ENCODE measurements around the gene PPAN.
A peak's percentile ranks its signal among the peaks of the same experiment; 100 is the strongest.

The PPAN gene

DNA sequence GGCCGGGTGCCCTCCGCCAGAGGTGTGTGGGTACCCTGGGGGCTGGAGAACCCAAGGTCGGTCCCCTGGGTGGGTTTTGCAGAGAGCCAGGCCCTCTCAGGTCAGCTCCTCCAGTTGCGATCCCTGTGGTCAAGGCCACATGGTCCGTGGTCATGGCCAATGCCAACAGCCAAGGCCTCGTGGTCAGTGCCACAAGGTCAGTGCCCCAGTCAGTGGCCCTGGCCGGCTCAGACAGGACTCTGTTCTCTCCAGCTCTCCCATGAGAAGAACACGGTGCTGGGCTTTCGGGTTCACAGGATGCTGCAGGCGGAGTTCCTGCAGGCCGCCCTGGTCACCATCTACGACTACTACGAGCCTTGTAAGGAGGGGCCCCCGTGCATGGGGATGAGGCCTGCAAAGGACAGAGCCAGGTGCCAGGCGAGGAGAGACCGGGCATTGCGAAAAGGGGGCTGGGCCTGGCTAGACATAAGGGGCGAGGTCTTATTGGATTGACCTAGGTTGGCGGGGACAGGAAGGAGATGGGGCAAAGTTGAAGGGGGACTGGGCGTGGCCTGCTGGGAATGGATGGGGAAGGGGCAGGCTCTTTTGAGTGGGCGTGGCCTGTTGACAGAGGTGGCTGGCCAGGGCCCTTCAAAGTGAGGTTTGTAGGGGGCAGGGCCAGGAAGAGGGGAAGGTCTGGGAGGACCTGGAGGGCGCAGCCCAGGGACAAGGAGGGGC, 35.3 kb upstream of the PPAN start:
- POLR2A ChIA-PET = interaction anchor here (0.7 kb wide), 1 partner anchor 25 kb away, joined by 3 read pairs; no protein-coding TSS in a partner anchor
- no peak for DNase-seq (ENCODE audit: extremely low spot score)
- CTCF ChIA-PET = no interaction called here
- no peak for TF ChIP-seq FOXA1 (IDR thresholded peaks at IDR 0.05)
- TF ChIP-seq L3MBTL2 (conservative IDR thresholded peaks at IDR 0.05) = no peak
- no peak for TF ChIP-seq CTBP1 (IDR thresholded peaks at IDR 0.05; ENCODE audit: borderline replicate concordance)
- TF ChIP-seq ARNT (IDR thresholded peaks at IDR 0.05) = no peak
- TF ChIP-seq ELF4 (IDR thresholded peaks at IDR 0.05) = no peak
- no peak for TF ChIP-seq SP1 (IDR thresholded peaks at IDR 0.05)
- TF ChIP-seq FOXM1 (IDR thresholded peaks at IDR 0.05; ENCODE audit: borderline replicate concordance) = no peak
- no peak for TF ChIP-seq SUZ12 (IDR thresholded peaks at IDR 0.05)
- TF ChIP-seq NFRKB (IDR thresholded peaks at IDR 0.05) = no peak
- TF ChIP-seq, protein P1, sequence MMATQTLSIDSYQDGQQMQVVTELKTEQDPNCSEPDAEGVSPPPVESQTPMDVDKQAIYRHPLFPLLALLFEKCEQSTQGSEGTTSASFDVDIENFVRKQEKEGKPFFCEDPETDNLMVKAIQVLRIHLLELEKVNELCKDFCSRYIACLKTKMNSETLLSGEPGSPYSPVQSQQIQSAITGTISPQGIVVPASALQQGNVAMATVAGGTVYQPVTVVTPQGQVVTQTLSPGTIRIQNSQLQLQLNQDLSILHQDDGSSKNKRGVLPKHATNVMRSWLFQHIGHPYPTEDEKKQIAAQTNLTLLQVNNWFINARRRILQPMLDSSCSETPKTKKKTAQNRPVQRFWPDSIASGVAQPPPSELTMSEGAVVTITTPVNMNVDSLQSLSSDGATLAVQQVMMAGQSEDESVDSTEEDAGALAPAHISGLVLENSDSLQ (IDR thresholded peaks at IDR 0.05) = no peak
- no peak for TF ChIP-seq HDGF (IDR thresholded peaks at IDR 0.05; ENCODE audit: borderline replicate concordance)
- no peak for TF ChIP-seq BHLHE40 (IDR thresholded peaks at IDR 0.05; ENCODE audit: borderline replicate concordance)
- TF ChIP-seq FOXK2 (IDR thresholded peaks at IDR 0.05) = no peak
- TF ChIP-seq TARDBP (IDR thresholded peaks at IDR 0.05) = no peak
- TF ChIP-seq ZNF384 (IDR thresholded peaks at IDR 0.05) = no peak
- TF ChIP-seq LEF1 (IDR thresholded peaks at IDR 0.05; ENCODE audit: borderline replicate concordance) = no peak

DNA sequence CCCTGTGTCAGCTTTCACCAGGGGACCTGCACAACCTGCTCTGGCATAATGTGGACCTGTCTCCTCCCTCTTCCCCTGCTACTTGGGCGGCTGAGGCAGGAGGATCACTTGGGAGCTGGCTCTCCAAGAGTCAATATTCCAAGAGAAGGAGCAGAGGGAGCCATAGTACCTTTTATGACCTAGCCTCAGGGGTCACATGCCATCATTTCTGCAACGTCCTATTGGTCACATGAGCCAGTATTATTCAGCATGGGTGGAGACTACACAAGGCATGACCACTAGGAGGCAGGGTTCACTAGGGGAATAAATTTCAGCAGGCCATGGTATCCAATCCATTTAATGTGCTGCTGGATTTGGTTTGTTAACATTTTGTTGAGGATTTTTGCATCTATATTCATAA, 32.0 kb upstream of the PPAN start:
- DNase-seq (ENCODE audit: extremely low spot score) = peak; percentile 42
- ChIA-PET POLR2A (no interaction called here), CTCF (no interaction called here)
- TF ChIP-seq BHLHE40 (IDR thresholded peaks at IDR 0.05; ENCODE audit: borderline replicate concordance) = no peak
- TF ChIP-seq, protein P1 (IDR thresholded peaks at IDR 0.05) = no peak
- 0 out of 2 replicates have a peak, but pooled peaks have one; percentile 12 for TF ChIP-seq L3MBTL2 (conservative IDR thresholded peaks at IDR 0.05)
- no peak for TF ChIP-seq ELF4 (IDR thresholded peaks at IDR 0.05)
- no peak for TF ChIP-seq FOXA1 (IDR thresholded peaks at IDR 0.05)
- no peak for TF ChIP-seq TARDBP (IDR thresholded peaks at IDR 0.05)

DNA sequence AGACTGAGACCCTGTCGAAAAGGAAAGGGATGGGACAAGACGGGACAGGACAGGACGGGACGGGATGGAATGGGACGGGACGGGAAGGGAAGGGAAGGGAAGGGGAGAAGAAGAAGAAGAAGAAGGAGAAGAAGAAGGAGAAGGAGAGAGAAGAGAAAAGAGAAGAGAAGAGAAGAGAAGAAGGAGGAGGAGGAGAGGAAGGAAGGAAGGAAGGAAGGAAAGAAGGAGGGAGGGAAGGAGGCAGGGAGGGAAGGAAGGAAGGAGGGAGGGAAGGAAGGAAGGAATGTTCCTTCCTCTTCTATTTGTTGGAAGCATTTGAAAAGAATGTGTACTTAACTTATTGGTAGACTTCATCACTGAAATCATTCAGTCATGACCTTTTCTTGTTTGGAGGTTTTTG, 29.6 kb upstream of the PPAN start:
- ChIA-PET POLR2A (no interaction called here), CTCF (no interaction called here)
- TF ChIP-seq SP1 (IDR thresholded peaks at IDR 0.05) (no peak), ARNT (IDR thresholded peaks at IDR 0.05) (no peak), ZNF384 (IDR thresholded peaks at IDR 0.05) (no peak), HDGF (IDR thresholded peaks at IDR 0.05; ENCODE audit: borderline replicate concordance) (no peak), FOXA1 (IDR thresholded peaks at IDR 0.05) (no peak), NFRKB (IDR thresholded peaks at IDR 0.05) (no peak), LEF1 (IDR thresholded peaks at IDR 0.05; ENCODE audit: borderline replicate concordance) (no peak), CTBP1 (IDR thresholded peaks at IDR 0.05; ENCODE audit: borderline replicate concordance) (no peak), FOXM1 (IDR thresholded peaks at IDR 0.05; ENCODE audit: borderline replicate concordance) (no peak)
- no peak for DNase-seq (ENCODE audit: extremely low spot score)

DNA sequence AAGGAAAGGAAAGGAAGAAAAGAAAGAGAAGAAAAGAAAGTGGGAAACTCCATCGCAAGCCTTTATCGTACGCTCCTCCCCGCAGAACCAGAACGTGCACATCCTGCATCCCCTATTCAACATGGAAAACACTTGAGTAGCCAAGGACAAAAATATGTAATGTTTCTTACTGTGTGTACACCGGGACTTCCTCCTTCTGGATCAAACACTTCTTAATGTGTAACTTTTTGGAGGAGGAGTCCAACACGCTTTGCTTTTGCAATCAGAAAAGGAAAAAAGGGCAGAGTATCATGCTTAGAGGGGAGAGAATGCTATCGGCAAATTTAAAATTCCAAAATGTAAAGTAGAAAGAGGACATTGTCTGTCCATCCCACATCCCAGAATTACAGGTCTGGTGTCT, 27.8 kb upstream of the PPAN start:
- DNase-seq (ENCODE audit: extremely low spot score) = no peak
- TF ChIP-seq CTBP1 (IDR thresholded peaks at IDR 0.05; ENCODE audit: borderline replicate concordance) (no peak), L3MBTL2 (conservative IDR thresholded peaks at IDR 0.05) (no peak), TARDBP (IDR thresholded peaks at IDR 0.05) (no peak), NFRKB (IDR thresholded peaks at IDR 0.05) (no peak), BHLHE40 (IDR thresholded peaks at IDR 0.05; ENCODE audit: borderline replicate concordance) (no peak), FOXM1 (IDR thresholded peaks at IDR 0.05; ENCODE audit: borderline replicate concordance) (no peak), SUZ12 (IDR thresholded peaks at IDR 0.05) (no peak)
- ChIA-PET POLR2A (no interaction called here), CTCF (no interaction called here)

DNA sequence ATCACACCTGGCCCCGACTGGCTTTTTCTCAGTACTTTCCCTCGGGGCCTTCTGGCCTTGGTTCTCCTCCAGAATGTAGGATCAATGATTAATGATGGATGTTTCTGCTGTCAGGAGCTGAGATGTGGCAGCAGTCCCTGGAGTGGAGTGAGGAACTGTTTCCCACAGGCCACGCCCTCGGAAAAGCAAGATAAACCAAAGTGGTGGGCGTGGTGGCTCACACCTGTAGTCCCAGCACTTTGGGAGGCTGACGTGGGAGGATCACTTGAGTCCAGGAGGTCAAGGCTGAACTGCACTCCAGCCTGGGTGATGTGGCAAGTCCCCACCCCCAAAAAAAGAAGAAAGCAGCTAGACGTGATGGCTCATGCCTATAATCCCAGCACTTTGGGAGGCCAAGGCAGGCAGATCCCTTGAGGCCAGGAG, 27.1 kb upstream of the PPAN start:
- no peak for DNase-seq (ENCODE audit: extremely low spot score)
- POLR2A ChIA-PET = interaction anchor here (0.7 kb wide), 1 partner anchor 45 kb away, joined by 3 read pairs; no protein-coding TSS in a partner anchor
- TF ChIP-seq TARDBP (IDR thresholded peaks at IDR 0.05) (no peak), SP1 (IDR thresholded peaks at IDR 0.05) (no peak)
- CTCF ChIA-PET = no interaction called here

DNA sequence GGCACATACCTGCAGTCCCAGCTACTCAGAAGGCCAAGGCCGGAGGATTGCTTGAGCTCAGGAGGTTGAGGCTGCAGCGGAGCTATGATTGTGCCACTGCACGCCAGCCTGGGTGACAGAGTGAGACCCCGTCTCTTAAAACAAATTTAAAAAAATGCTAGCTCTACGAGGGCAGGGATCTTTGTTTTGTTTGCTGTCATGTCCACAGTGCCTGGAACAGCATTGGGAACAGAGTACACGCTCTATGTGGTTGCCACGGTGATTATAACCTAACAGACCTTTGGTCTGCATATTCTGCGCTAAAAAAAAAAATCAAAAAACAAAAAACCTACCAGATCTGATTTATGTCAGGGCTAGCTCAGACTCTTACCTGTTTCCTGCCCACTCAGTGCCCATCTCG, 22.3 kb upstream of the PPAN start:
- no peak for TF ChIP-seq HDGF (IDR thresholded peaks at IDR 0.05; ENCODE audit: borderline replicate concordance)
- DNase-seq (ENCODE audit: extremely low spot score) = no peak
- ChIA-PET CTCF (interaction anchor here (0.6 kb wide), 1 partner anchor 175 kb away, joined by 3 read pairs; no protein-coding TSS in a partner anchor), POLR2A (interaction anchor here (2.4 kb wide), 1 partner anchor 12 kb away, joined by 7 read pairs; no protein-coding TSS in a partner anchor)

DNA sequence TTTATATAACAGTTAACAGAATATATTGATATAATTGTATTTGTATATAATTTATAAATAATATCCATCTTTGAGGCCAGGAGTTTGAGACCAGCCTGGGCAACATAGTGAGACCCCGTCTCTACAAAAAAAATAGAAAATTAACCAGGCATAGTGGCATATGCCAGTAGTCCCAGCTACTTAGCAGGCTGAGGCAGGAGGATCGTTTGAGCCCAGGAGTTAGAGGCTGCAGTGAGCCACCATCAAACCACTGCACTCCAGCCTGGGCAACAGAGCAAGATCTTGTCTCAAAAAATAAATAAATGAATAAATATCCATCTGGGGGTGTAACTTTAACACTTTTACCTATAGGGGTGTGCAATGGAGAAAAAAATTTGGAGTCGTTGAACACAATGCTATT, 21.4 kb upstream of the PPAN start:
- DNase-seq (ENCODE audit: extremely low spot score) = no peak
- POLR2A ChIA-PET = interaction anchor here (2.4 kb wide), 1 partner anchor 11 kb away, joined by 7 read pairs; no protein-coding TSS in a partner anchor
- TF ChIP-seq SP1 (IDR thresholded peaks at IDR 0.05) (no peak), HDGF (IDR thresholded peaks at IDR 0.05; ENCODE audit: borderline replicate concordance) (no peak), SUZ12 (IDR thresholded peaks at IDR 0.05) (no peak), TARDBP (IDR thresholded peaks at IDR 0.05) (no peak), BHLHE40 (IDR thresholded peaks at IDR 0.05; ENCODE audit: borderline replicate concordance) (no peak), CTBP1 (IDR thresholded peaks at IDR 0.05; ENCODE audit: borderline replicate concordance) (no peak), LEF1 (IDR thresholded peaks at IDR 0.05; ENCODE audit: borderline replicate concordance) (no peak), FOXK2 (IDR thresholded peaks at IDR 0.05) (no peak), ZNF384 (IDR thresholded peaks at IDR 0.05) (no peak), L3MBTL2 (conservative IDR thresholded peaks at IDR 0.05) (no peak), ARNT (IDR thresholded peaks at IDR 0.05) (no peak)
- TF ChIP-seq, protein P1 (IDR thresholded peaks at IDR 0.05) = no peak
- CTCF ChIA-PET = interaction anchor here (0.6 kb wide), 1 partner anchor 14 kb away, joined by 3 read pairs; no protein-coding TSS in a partner anchor
